K562 (cell line): ENCODE measurements around the gene ZBED4. TPM values are rescaled to one million over a fixed set of nuclear protein-coding genes. Genes with fewer than 3 reads are reported as not detected.

ENCODE experiments used
- ATAC-seq: fragments of 200-7000 bp; cut with Tn5 transposase; 3 replicates; pipeline ENCODE4 v1.9.1; 2020; ENCODE audit warnings: moderate library complexity
- BruUV-seq: library from RNA; stranded (reverse); fragments of 400-500 nt; replicated peaks from 2 replicates; lab custom pipeline; 2021; lab: Mats Ljungman, UMichigan
- CTCF ChIA-PET: fragments of 300-600 bp; formaldehyde crosslinking; extraction: SDS; loops from one replicate; lab custom pipeline; 2021; ENCODE audit warnings: low intra/inter-chr PET ratio; lab: Yijun Ruan, JAX
- POLR2A ChIA-PET: fragments of 300-600, 350-650 bp; sonication (Branson Sonifier 250); formaldehyde crosslinking; extraction: SDS; loops from one replicate; lab custom pipeline; 2021; ENCODE audit warnings: antibody characterized with exemption, inconsistent platforms; lab: Yijun Ruan, JAX
- DNase-seq, 4 experiments: peaks; one replicate each; pipeline versions ENCODE4 v3.0.0 to v3.0.0-alpha.2; 2011 to 2018; ENCODE audit warnings: low spot score in 3 of 4, mixed read lengths in 3 of 4; ENCODE audit errors: extremely low read depth in 1 of 4
- FAIRE-seq: peaks from 2 replicates; lab custom pipeline; 2011; peaks lifted over from hg19 to GRCh38; lab: Jason Lieb, UNC
- H2AFZ ChIP-seq: 2 replicates; pipeline ENCODE4 v1.6.0; 2011; ENCODE audit warnings: low read depth, low read length, control low read depth, inconsistent platforms
- H3K27ac ChIP-seq: fragments of 200-600 bp; 3 replicates; pipeline ENCODE4 v1.8.0; 2011; ENCODE audit warnings: low read depth, mild to moderate bottlenecking, control low read depth, inconsistent platforms, low read length, moderate library complexity, mixed read lengths; ENCODE audit errors: extremely low read depth
- H3K27me3 ChIP-seq, 2 experiments: fragments of 300-600 bp in 1 of 2; 2 replicates in 1 of 2; 3 replicates in 1 of 2; pipeline versions ENCODE4 v1.6.0 to v1.8.0; 2011; ENCODE audit warnings: inconsistent platforms in 2 of 2, low read length in 2 of 2, mild to moderate bottlenecking in 1 of 2, mixed read lengths in 1 of 2, moderate library complexity in 1 of 2; ENCODE audit not compliant: control insufficient read depth in 2 of 2, insufficient read depth in 2 of 2
- H3K36me3 ChIP-seq: fragments of 300-600 bp; 3 replicates; pipeline ENCODE4 v1.8.0; 2011; ENCODE audit warnings: mild to moderate bottlenecking, low read length, inconsistent platforms; ENCODE audit not compliant: control insufficient read depth, insufficient read depth
- H3K4me1 ChIP-seq, 2 experiments: fragments of 200-600 bp in 1 of 2; replicated peaks in 1 of 2; 2 replicates in 1 of 2; 3 replicates in 1 of 2; pipeline versions ENCODE4 v1.5.1 to v1.8.0; 2011; ENCODE audit warnings: inconsistent platforms in 2 of 2, low read length in 2 of 2, mild to moderate bottlenecking in 1 of 2, mixed read lengths in 1 of 2, moderate library complexity in 1 of 2; ENCODE audit not compliant: control insufficient read depth in 2 of 2, insufficient read depth in 2 of 2
- H3K4me2 ChIP-seq: 2 replicates; pipeline ENCODE4 v1.6.1; 2011; ENCODE audit warnings: low read length, control low read depth, inconsistent platforms, mixed read lengths; ENCODE audit not compliant: insufficient read depth
- H3K4me3 ChIP-seq: fragments of 200-600 bp; sonication (generic), shearing (Covaris generic); 2 replicates; pipeline ENCODE4 v1.5.1; 2016; ENCODE audit warnings: control low read depth, inconsistent platforms
- H3K79me2 ChIP-seq: fragments of 200-600 bp; 3 replicates; pipeline ENCODE4 v1.8.0; 2011; ENCODE audit warnings: low read length, inconsistent platforms; ENCODE audit not compliant: control insufficient read depth, insufficient read depth
- H3K9ac ChIP-seq, 2 experiments: 2 replicates each; pipeline versions ENCODE4 v1.6.0 to v1.6.1; 2011; ENCODE audit warnings: low read depth in 2 of 2, low read length in 2 of 2, control low read depth in 1 of 2, inconsistent platforms in 1 of 2, mild to moderate bottlenecking in 1 of 2, mixed read lengths in 1 of 2; ENCODE audit not compliant: insufficient read depth in 1 of 2
- H3K9me1 ChIP-seq: one replicate; pipeline ENCODE4 v1.6.0; 2011; ENCODE audit warnings: inconsistent platforms, mild to moderate bottlenecking, low read length, moderate library complexity; ENCODE audit not compliant: control insufficient read depth, insufficient read depth
- H3K9me3 ChIP-seq: replicated peaks from 2 replicates; pipeline ENCODE4 v1.5.1; 2011; ENCODE audit warnings: low read depth, low read length, inconsistent platforms; ENCODE audit not compliant: control insufficient read depth, insufficient read depth
- H4K20me1 ChIP-seq: replicated peaks from 2 replicates; pipeline ENCODE4 v1.6.1; 2011; ENCODE audit warnings: low read length, inconsistent platforms, mixed read lengths; ENCODE audit not compliant: control insufficient read depth, insufficient read depth
- E2F1 ChIP-seq: sonication (generic); formaldehyde crosslinking; IDR thresholded peaks from 2 replicates; pipeline ENCODE4 v1.8.1; 2023; ENCODE audit warnings: mild to moderate bottlenecking, missing genetic modification reagents, moderate library complexity
- GABPB2 ChIP-seq: fragments of 250-450 bp; sonication (Bioruptor Pico); conservative IDR thresholded peaks from 2 replicates; pipeline ENCODE4 v1.5.1; 2021; ENCODE audit warnings: mild to moderate bottlenecking
- GTF2E2 ChIP-seq: fragments of 200-800 bp; sonication (Bioruptor generic); IDR thresholded peaks from 2 replicates; pipeline ENCODE4 v1.6.1; 2016; ENCODE audit warnings: missing genetic modification characterization, missing compliant biosample characterization
- HDAC6 ChIP-seq: IDR thresholded peaks from 2 replicates; pipeline ENCODE4 v1.6.1; 2012; ENCODE audit warnings: low read depth, mild to moderate bottlenecking, control low read depth, inconsistent platforms, low read length, moderate library complexity
- HMG20A ChIP-seq: fragments of 450-650 bp; formaldehyde crosslinking; conservative IDR thresholded peaks from 2 replicates; pipeline ENCODE4 v1.4.0; 2020; ENCODE audit warnings: mild to moderate bottlenecking, mixed read lengths
- HNRNPLL ChIP-seq: fragments of 200-400 bp; formaldehyde crosslinking; IDR thresholded peaks from 2 replicates; pipeline ENCODE4 v1.6.1; 2017; ENCODE audit warnings: low read length, low read depth, mild to moderate bottlenecking; ENCODE audit not compliant: poor library complexity, severe bottlenecking
- JUN ChIP-seq, 2 experiments: sonication (generic) in 1 of 2; formaldehyde crosslinking in 1 of 2; IDR thresholded peaks; 2 replicates each; pipeline versions ENCODE4 v1.6.1 to v1.8.0; 2012 to 2022; ENCODE audit warnings: borderline replicate concordance in 2 of 2, mild to moderate bottlenecking in 2 of 2, improper control_type of control experiment in 1 of 2, low read depth in 1 of 2, low read length in 1 of 2, missing genetic modification reagents in 1 of 2
- TRIM28 ChIP-seq: fragments of 450-650 bp; IDR thresholded peaks from 2 replicates; pipeline ENCODE4 v1.6.1; 2017
- YBX1 ChIP-seq: fragments of 450-650 bp; IDR thresholded peaks from 2 replicates; pipeline ENCODE4 v1.7.1; 2016; ENCODE audit warnings: mild to moderate bottlenecking
- ZBTB17 ChIP-seq: fragments of 450-650 bp; formaldehyde crosslinking; IDR thresholded peaks from 2 replicates; pipeline ENCODE4 v1.4.0; 2020; ENCODE audit warnings: mild to moderate bottlenecking
- ZNF384 ChIP-seq: IDR thresholded peaks from 2 replicates; pipeline ENCODE4 v1.6.1; 2012; ENCODE audit warnings: low read depth, low read length, improper control_type of control experiment
- ZNF696 ChIP-seq: fragments of 250-450 bp; sonication (Bioruptor Pico); conservative IDR thresholded peaks from 2 replicates; pipeline ENCODE4 v1.4.0; 2020; ENCODE audit warnings: mild to moderate bottlenecking, moderate library complexity
- WGBS: fragments of 100-300 bp; shearing (Covaris generic); methylation state at CpG from one replicate; pipeline ENCODE4 v1.1.6; 2016; ENCODE audit warnings: low coverage, mixed read lengths; ENCODE audit not compliant: insufficient coverage; ENCODE audit errors: missing lambda C conversion rate; 5-methylcytosine and 5-hydroxymethylcytosine counted together
- in situ Hi-C: fragments of 300-500 bp; cut with MboI; formaldehyde crosslinking; loops from 4 replicates; pipeline ENCODE4 v1.15.0; 2018; ENCODE audit warnings: inconsistent platforms, mixed read lengths
- intact Hi-C: fragments of 100-400 bp; cut with micrococcal nuclease; formaldehyde crosslinking; loops from 2 replicates; pipeline ENCODE4 v1.14.2; 2022
- polyA plus RNA-seq, 8 experiments: library from polyadenylated mRNA; depleted of rRNA in 4 of 8; stranded (reverse) in 5 of 8; unstranded in 3 of 8; fragments of >200 nt; fragmentation: Nextera tagmentation in 2 of 8; fragmentation: Illumina TruSeq in 1 of 8; extraction: Ambion mirVana in 2 of 8; extraction: Trizol in 1 of 8; gene quantifications; 2 replicates each; pipeline versions ENCODE4 v1.2.1 to v1.2.3, GENCODE V29; 2011 to 2014; ENCODE audit warnings: inconsistent platforms in 1 of 8, missing spikeins in 1 of 8
- total RNA-seq, 7 experiments: library from RNA; depleted of rRNA in 6 of 7; stranded (reverse); fragments of >200 nt in 6 of 7; fragmentation: Illumina TruSeq in 2 of 7; extraction: Trizol in 2 of 7; gene quantifications; 2 replicates each; pipeline versions ENCODE4 v1.2.1 to v1.2.3, GENCODE V29; 2011 to 2021; ENCODE audit warnings: low replicate concordance in 1 of 7

Gene ZBED4
- total and polyA plus RNA-seq, 9 of the 15 experiments (the other 6 are each of a cell fraction or from before 2014, with no cell fraction given): 1.5 to 16.8 (median 7.4) TPM

- no peak for TF ChIP-seq ZNF696 (CRISPR knock-in tag)
- no peak for TF ChIP-seq E2F1 (CRISPR knock-in tag)
- no peak for TF ChIP-seq HMG20A (CRISPR knock-in tag)
- no peak for TF ChIP-seq GTF2E2 (tag)
- TF ChIP-seq ZBTB17 (CRISPR knock-in tag): no peak
- TF ChIP-seq ZNF384: no peak
- no peak for TF ChIP-seq YBX1
- no peak for TF ChIP-seq HDAC6
- no peak for TF ChIP-seq GABPB2 (CRISPR knock-in tag)
- TF ChIP-seq JUN (IDR thresholded peaks at IDR 0.05; ENCODE audit: borderline replicate concordance, low read depth, low read length): no peak
- TF ChIP-seq JUN (CRISPR knock-in tag; IDR thresholded peaks at IDR 0.05; ENCODE audit: borderline replicate concordance): no peak
Observed at GRCh38 chr22:49865156-49865555, 11.5 kb downstream of the ZBED4 start (continued).

- WGBS: 22% methylated on average over 2 of the region's 2 CpGs
- no TSS peak for BruUV-seq
- H3K4me3 ChIP-seq: no peak overlapping the region
- H4K20me1 ChIP-seq: no peaks in the 10 kb centered on the region
- no peak overlapping the region for H3K4me2 ChIP-seq
- in situ Hi-C loops (no loop called here), intact Hi-C loops (no loop called here)
- H3K9ac ChIP-seq: no peak overlapping the region
- H2AFZ ChIP-seq: no peak overlapping the region
- ATAC-seq: no peak
- ChIA-PET CTCF (no interaction called here), POLR2A (no interaction called here)
- no peak for FAIRE-seq
- H3K79me2 ChIP-seq: peaks cover 84% of the 10 kb centered on the region
- H3K27ac ChIP-seq: no peak overlapping the region
- DNase-seq: no peak
- H3K27me3 ChIP-seq: no peaks in the 10 kb centered on the region
- TF ChIP-seq HNRNPLL (no peak), TRIM28 (peak; percentile 47; the same call in 1 of the 2 replicates)
- H3K36me3 ChIP-seq: peaks cover 5% of the 10 kb centered on the region; the same call in 2 of the 3 replicates
- H3K9me1 ChIP-seq: no peaks in the 10 kb centered on the region
- H3K9me3 ChIP-seq: peaks cover 3% of the 10 kb centered on the region
- no peaks in the 10 kb centered on the region; a peak in 2 of 5 replicates for H3K4me1 ChIP-seq
Observed at GRCh38 chr22:49866134-49866533, 12.5 kb downstream of the ZBED4 start.
